Prostate gland (tissue), 2 donors: ENCODE results near the gene PPP6C. TPM values are rescaled to one million over a fixed set of nuclear protein-coding genes. Genes with fewer than 3 reads are reported as not detected.

Experiments
- DNase-seq: peaks from one replicate; pipeline ENCODE4 v3.0.0-alpha.2; 2019; ENCODE audit warnings: low spot score
- H3K27ac ChIP-seq, 2 donors: fragments of 200-600 bp; sonication (generic); 2 replicates each; pipeline ENCODE4 v1.5.1; 2017 to 2019
- H3K27me3 ChIP-seq: fragments of 200-600 bp; sonication (generic); replicated peaks from 2 replicates; pipeline ENCODE4 v1.5.1; 2019; ENCODE audit not compliant: insufficient read depth
- H3K36me3 ChIP-seq, 2 donors: fragments of 200-600 bp; sonication (generic); 1 replicate in 1 of 2; 2 replicates in 1 of 2; pipeline versions ENCODE4 v1.5.1 to v1.8.1; 2017 to 2019
- H3K4me1 ChIP-seq: fragments of 200-600 bp; sonication (generic); replicated peaks from 2 replicates; pipeline ENCODE4 v1.5.1; 2019
- H3K4me3 ChIP-seq, 2 donors: fragments of 200-600 bp; sonication (generic); 2 replicates each; pipeline ENCODE4 v1.5.1; 2017 to 2019
- H3K9me3 ChIP-seq: fragments of 200-600 bp; sonication (generic); 2 replicates; pipeline ENCODE4 v1.5.1; 2017
- CTCF ChIP-seq, 4 experiments: fragments of 200-600 bp in 2 of 4; fragments of 450-650 bp in 2 of 4; sonication (generic) in 2 of 4; IDR thresholded peaks; 1 replicate in 3 of 4; 2 replicates in 1 of 4; pipeline ENCODE4 v1.5.1; 2016 to 2019; ENCODE audit warnings: antibody characterized with exemption in 4 of 4, mild to moderate bottlenecking in 2 of 4, moderate library complexity in 2 of 4
- POLR2A ChIP-seq: fragments of 450-650 bp; IDR thresholded peaks from one replicate; pipeline ENCODE4 v1.6.1; 2016; ENCODE audit warnings: antibody characterized with exemption, mild to moderate bottlenecking
- POLR2AphosphoS5 ChIP-seq: sonication (generic); formaldehyde crosslinking; IDR thresholded peaks from one replicate; pipeline ENCODE4 v1.6.1; 2017; ENCODE audit warnings: antibody characterized with exemption
- WGBS: methylation state at CpG from one replicate; pipeline ENCODE4 v1.1.5; 2018; 5-methylcytosine and 5-hydroxymethylcytosine counted together
- intact Hi-C: fragments of 100-400 bp; cut with DNase I; formaldehyde crosslinking; loops from one replicate; pipeline ENCODE4 v1.14.2; 2022
- total RNA-seq, 2 donors: library from RNA; depleted of rRNA; stranded (reverse); fragments of >200 nt; gene quantifications; one replicate each; pipeline ENCODE4 v1.1.0, GENCODE V29; 2016

Gene PPP6C
- total RNA-seq, 2 donors from 2014 or later, result 28.8 to 34.1 TPM

GRCh38 chr9:125142560-125143376 lies 46.8 kb downstream of the PPP6C start:
- intact Hi-C loops, result loop anchor here (1.0 to 10.0 kb wide), 4 partner anchors 55 to 368 kb away; partner anchors contain the start of genes ARPC5L, NR6A1, OLFML2A and RPL35
- Histone ChIP-seq H3K9me3 (no peaks in the 10 kb centered on the region), H3K36me3 (no peaks in the 10 kb centered on the region), H3K27me3 (no peaks in the 10 kb centered on the region), H3K27ac (peak overlapping the region; percentile 71 to 79), H3K4me1 (peaks cover 4% of the 10 kb centered on the region), H3K4me3 (peak overlapping the region; percentile 81 to 96)
- WGBS, result 1% methylated on average over 50 of the region's 54 CpGs
- no peak for DNase-seq
- TF ChIP-seq CTCF (IDR thresholded peaks at IDR 0.05) (no peak), POLR2AphosphoS5 (no peak), POLR2A (no peak)

- intact Hi-C loops, result loop anchor here (5.0 to 10.0 kb wide), 3 partner anchors 56 to 367 kb away; partner anchors contain the start of genes ARPC5L, NR6A1, OLFML2A and RPL35
- no peaks in the 10 kb centered on the region for H3K36me3 ChIP-seq
- TF ChIP-seq POLR2A, result no peak
- TF ChIP-seq POLR2AphosphoS5, result no peak
- no peak for TF ChIP-seq CTCF (IDR thresholded peaks at IDR 0.05)
- no peaks in the 10 kb centered on the region for H3K9me3 ChIP-seq
- peaks cover 4% of the 10 kb centered on the region for H3K4me1 ChIP-seq
- H3K27ac ChIP-seq, result no peak overlapping the region
- no peaks in the 10 kb centered on the region for H3K27me3 ChIP-seq
- WGBS, result 91% methylated on average over 4 of the region's 4 CpGs
- no peak overlapping the region for H3K4me3 ChIP-seq
- DNase-seq, result no peak
Measured at GRCh38 chr9:125141751-125142150, 47.9 kb downstream of the PPP6C start.

- 58% methylated on average over 3 of the region's 3 CpGs for WGBS
- DNase-seq, result no peak
Measured at GRCh38 chr9:125141251-125141650, 48.4 kb downstream of the PPP6C start.

GRCh38 chr9:125140576-125140975 lies 49.0 kb downstream of the PPP6C start:
- Histone ChIP-seq H3K36me3 (no peaks in the 10 kb centered on the region), H3K9me3 (no peaks in the 10 kb centered on the region), H3K27ac (no peak overlapping the region), H3K4me1 (peaks cover 4% of the 10 kb centered on the region), H3K27me3 (no peaks in the 10 kb centered on the region), H3K4me3 (no peak overlapping the region)
- intact Hi-C loops, result loop anchor here (5.0 to 10.0 kb wide), 3 partner anchors 57 to 366 kb away; partner anchors contain the start of genes ARPC5L, NR6A1, OLFML2A and RPL35
- TF ChIP-seq CTCF (IDR thresholded peaks at IDR 0.05) (no peak), POLR2A (no peak), POLR2AphosphoS5 (no peak)
- WGBS, result 80% methylated on average over 1 of the region's 1 CpG
- DNase-seq, result no peak

More at GRCh38 chr9:125141251-125141650, 48.4 kb downstream of the PPP6C start:
- Histone ChIP-seq H3K4me1 (peaks cover 4% of the 10 kb centered on the region), H3K4me3 (no peak overlapping the region), H3K27me3 (no peaks in the 10 kb centered on the region), H3K36me3 (no peaks in the 10 kb centered on the region), H3K27ac (no peak overlapping the region), H3K9me3 (no peaks in the 10 kb centered on the region)
- TF ChIP-seq POLR2AphosphoS5 (no peak), CTCF (IDR thresholded peaks at IDR 0.05) (no peak), POLR2A (no peak)
- intact Hi-C loops, result loop anchor here (5.0 to 10.0 kb wide), 3 partner anchors 56 to 366 kb away; partner anchors contain the start of genes ARPC5L, NR6A1, OLFML2A and RPL35
